ENCODE measurements around the gene TMEM86B.

Gene TMEM86B, protein sequence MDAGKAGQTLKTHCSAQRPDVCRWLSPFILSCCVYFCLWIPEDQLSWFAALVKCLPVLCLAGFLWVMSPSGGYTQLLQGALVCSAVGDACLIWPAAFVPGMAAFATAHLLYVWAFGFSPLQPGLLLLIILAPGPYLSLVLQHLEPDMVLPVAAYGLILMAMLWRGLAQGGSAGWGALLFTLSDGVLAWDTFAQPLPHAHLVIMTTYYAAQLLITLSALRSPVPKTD

DNA sequence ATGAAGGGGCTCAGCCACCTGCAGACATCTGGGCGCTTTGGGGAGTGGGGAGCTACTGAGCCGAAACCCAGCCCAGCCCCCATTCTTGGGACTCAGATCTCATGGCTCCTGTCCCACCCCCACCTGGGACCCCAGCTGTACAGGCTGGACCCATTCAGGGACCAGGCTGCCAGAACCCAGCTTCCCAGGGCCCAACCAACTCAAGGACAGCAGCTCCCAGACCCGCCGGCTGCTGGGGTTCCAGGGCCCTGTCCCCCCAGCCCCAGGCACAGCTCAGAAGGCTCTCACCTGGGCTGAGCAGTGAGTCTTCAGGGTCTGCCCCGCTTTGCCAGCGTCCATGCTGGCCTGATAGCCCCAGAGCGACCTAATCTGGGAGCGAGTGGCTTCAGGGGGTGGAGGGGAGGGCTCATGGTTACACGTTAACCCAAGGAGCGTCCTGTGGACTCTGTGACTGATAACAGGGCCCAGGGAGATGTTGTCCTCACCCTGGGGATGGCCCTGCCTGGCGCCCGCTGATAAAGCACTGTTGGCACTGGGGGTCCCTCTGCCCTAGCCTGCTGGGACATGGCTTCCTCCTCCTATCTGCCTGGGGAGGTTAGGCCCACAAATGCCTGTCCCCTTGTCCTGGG lies at the start of gene TMEM86B:
Gene TMEM86B (minus strand): TSS at position 361 of the 629 bp plus-strand sequence. CDS start 22 bp downstream, at position 339.
- DNase-seq (ENCODE audit: low read depth) = no peak

DNA sequence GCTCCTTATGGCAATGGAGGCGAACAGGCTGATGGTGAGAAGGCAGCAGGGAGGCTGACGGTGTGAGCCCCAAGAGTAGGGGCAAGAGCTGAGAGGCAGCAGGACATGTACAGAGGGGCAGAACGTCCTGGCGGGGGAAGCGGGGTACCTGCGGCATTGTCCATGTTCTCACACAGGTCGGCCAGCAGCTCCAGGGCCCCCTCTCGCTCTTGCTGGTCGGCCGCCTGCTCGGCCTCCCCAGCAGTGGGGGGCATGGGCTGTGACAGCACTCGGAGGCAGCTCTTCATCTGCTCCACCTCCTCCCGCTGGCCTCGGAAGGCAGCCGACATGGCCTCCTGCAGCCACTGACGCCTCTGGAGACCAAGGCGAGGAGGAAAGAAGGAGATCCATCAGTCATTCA lies 48.9 kb upstream of the TMEM86B start:
- no peak for DNase-seq (ENCODE audit: low read depth)

DNA sequence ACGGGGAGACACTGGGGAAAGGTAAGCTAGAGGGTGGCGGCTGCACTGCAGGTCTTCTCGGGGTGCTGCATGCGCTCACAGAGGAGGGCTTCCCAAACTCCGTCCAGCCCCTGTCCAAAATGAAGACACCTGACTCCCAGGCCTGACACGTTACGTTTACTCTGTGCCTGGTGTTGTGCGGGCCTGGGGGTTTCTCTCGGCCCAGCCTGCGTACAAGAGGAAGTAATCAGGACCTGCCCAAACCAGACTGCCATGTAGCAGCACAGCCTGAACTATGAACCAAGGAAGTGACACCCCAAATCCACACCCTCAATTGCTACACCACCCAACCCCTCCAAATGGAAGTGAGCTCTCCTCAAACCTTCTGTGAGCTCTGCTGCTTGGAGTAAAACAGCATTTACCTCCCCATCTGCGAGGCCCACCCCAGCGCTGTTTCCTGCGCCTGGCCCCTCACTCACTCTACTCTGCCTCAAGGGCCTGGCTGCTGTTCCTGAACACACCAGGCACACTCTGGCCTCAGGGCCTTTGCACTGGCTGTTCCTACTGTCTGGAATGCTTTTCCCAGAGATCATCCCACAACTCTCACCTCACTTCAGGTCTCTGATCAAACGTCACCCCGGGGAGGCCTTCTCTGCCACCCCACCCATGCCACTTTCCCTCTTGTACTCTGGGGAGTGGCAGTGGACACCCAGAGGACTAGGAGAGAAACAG lies 48.3 kb upstream of the TMEM86B start:
- no peak for DNase-seq (ENCODE audit: low read depth)

DNA sequence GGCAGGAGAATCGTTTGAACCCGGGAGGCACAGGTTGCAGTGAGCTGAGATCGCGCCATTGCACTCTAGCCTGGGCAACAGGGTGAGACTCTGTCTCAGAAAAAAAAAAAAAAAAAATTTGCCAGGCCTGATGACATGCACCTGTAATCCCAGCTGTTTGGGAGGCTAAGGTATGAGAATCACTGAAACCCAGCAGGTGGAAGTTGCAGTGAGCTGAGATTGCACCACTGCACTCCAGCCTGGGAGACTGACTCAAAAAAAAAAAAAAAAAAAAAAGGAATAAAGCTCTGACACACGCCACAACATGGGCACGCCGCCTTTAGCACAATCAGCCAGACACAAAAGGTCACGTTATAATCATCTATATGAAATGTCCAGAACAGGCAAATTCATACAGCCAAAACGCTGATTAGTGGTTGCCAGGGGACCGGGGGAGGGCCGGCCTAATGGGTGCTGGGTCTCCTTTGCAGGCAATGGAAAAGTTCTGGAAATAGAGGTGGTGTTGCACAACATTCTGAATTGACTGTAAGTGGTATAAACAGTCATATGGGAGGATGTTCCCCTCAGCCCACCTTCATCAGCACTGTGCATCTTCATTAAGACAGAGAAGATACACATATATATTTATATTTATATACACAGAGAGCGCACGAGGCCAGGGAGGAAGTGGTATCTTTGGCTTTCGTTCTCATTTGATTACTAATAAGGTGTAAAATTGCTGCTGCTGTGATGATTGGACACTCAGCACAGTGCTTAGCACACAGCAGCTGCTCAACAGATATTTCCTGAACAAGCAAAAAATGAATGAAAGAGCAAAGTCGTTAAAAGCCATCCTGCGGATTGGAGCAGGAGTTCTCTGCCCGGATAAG lies 47.5 kb upstream of the TMEM86B start:
- no peak for DNase-seq (ENCODE audit: low read depth)

DNA sequence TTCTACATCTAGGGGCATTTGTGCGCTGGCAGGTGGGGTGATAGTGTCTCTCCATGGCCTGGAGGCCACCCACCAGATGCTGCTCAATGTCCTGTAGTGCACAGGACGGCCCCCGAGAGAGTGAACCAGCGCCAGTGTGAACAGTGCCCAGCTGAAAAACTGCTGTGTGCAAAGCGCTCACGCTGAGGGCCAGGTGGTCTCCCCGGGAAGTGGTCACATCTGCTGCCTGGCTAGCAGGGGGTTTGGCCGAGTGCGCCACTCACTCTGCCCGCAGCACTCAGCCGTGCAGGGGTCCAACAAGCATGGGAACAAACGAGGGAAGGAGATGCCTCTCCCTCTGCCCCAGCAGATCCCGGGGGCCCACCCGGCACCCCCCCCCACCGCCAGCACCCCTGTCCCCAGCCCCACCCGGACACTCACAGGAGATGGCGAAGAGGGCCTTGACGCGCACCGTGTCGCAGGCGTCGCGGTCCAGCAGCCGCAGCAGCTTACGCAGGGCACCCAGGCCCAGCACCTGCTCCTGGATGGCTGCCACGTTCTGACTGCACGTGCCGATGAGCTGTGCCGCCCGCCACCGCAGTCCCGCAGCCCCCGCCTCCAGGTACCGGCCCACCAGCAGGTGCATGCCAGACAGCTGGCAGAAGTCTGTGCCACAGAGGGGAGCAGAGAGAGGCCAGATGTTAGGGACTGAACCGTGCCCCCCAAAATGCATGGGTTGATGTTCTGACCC lies 45.6 kb upstream of the TMEM86B start:
- DNase-seq (ENCODE audit: low read depth) = no peak

DNA sequence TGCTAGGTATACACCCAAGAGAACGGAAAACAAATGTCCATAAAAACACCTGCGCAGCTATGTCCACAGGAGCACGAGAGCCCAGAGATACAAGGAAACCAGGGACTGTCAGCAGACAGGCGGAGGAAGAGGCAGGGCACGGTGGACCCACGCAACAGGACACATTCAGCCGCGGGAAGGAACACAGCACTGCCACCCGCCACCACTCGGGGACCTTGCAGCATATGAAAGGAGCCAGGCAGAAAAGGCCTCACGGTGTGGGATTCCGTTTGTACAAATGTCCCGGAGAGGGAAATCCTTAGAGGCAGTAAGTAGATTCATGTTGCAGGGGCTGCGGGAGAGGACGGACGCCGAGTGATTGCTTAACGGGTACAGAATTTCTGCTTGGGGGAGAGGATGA lies 43.6 kb upstream of the TMEM86B start:
- no peak for DNase-seq (ENCODE audit: low read depth)

DNA sequence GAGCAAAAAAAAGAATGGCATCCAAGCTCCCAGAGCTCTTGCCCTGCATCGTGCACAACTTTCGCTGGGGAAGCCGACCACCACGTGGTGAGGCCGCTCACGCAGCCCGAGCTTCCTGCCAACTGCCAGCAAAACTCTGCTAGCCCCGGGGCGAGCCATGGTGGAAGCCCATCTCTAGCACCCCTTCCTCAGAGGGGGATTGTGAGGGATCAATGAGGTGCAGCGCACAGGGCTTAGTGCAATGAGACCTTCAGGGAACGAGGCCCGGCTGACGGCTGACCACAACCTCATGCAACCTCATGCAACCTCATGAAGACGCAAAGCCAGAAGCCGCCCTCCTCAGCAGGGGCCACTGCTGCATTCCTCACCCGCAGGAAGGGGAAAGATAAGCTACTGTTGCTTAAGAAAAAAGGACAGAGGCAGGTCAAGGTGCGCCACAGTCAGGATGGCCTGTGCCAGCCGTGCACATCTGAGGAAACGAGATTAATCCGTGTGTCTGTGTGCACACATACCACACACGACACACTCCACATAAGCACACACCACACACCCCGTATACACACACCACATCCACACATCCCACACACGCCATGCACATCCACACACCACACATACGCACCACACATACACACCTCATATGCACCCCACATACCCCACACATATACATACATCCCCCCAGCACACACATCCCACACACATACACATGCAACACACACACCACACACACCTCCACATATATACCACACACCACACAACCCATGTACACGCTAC lies 41.8 kb upstream of the TMEM86B start:
- DNase-seq (ENCODE audit: low read depth) = no peak

DNA sequence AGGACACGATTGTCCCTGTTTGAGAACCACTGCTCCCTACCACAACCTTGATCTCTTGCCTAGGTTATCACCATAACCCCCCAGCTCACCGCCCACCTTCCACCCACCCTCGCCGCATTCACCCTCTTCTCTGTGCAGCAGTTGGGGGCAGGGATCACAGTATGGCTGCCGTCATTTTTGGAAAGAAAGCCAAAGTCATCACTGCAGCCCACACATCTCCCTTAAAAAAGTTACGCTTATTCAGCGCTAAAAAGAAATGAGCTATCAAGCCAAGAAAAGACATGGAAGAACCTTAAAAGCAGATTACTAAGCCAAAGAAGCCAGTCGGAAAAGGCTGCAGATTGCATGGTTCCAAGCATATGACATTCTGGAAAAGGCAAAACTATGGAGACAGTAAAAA lies 40.7 kb upstream of the TMEM86B start:
- no peak for DNase-seq (ENCODE audit: low read depth)

DNA sequence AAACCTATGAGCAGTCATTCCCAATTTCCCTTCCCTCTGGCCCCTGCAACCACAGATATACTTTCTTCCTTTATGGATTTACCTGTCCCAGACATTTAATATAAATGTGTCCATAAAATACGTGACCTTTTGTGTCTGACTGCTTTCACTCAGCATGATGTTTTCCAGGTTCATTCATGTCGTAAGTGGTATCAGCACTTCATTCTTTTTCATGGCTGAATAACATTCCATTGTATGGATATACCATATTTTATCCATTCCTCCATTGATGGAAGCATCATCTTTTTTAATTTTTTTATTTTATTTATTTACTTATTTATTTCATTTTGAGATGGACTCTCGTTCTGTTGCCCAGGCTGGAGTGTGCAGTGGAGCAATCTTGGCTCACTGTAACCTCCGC lies 38.3 kb upstream of the TMEM86B start:
- DNase-seq (ENCODE audit: low read depth) = no peak

DNA sequence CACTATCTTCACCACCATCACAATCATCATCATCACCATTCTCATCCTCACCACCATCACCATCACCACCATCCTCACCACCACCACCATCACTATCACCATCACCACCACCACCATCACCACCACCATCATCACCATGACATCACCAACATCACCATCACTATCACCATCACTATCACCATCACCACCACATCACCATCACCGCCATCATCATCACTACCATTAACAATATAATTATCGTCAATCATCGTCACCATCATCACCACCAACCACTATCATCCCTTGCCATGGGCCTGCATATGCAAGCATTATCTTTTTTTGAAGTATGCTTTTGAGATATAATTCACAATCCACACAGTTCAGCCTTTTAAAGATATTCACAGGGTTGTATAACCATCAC lies 37.8 kb upstream of the TMEM86B start:
- DNase-seq (ENCODE audit: low read depth) = no peak

DNA sequence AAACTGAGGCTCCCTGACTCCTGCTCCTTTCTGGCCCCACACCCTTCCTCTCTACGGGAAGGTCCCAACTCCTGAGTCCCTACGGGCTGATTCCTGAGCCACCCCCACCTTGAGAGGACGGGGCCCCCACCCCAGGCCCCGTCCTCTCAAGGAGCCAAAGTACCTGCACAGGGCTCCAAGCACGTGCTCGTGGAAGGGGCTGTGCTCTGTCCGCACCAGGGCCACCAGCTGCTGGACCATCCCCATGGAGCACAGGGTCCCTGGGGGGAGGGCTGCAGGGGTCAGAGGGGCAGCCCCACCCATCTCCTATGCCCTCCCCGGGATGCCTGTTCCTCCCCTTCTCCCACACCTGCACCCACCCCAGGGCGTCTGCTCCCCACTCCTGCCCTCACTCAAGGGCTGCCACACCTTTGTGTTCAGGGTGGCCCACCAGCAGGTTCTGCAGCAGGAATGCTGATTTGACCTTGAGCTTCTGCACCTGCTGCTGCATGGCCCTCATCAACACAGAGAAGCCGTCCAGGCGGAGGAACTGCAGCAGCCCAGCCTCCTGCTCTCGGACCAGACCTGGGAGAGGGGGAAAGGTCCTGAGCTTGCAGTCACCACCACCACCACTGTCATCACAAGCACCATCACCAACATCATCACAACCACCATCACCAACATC lies 37.3 kb upstream of the TMEM86B start:
- no peak for DNase-seq (ENCODE audit: low read depth)

DNA sequence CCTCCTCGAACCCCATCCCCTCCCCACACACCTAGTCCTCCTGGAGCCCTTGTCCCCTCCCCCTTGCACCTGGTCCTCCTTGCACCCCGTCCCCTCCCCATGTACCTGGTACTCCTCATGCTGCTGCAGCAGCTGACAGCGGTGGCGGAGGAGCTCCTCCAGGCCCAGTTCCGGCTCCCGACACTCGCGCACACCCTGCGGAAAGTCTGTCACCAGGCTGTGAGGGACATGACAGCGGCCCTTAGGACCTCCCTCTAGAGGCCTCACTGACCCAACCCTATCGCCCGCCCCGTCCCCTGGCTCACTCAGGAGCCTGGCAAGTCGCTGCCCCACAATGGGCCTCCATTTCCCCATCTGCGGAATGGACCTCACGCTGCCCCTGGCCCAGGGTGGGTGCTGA lies 36.6 kb upstream of the TMEM86B start:
- no peak for DNase-seq (ENCODE audit: low read depth)

DNA sequence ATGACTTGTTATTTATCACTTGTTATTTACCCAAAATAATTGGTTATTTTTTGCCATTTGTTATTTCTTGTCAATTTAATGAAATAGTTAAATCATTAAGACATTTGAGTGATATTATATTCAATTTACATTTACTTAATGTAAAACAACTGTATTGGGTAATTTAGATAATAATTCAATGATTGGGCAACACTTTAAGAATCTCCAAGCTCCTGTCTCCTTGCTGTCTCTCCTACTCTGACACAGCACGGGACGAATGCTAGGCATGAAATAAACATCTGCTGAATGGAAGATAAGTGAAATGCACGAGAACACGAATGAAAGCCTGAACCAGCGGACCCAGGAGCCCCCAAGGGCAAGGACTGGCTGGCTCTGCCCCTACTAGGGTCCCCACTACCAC lies 36.0 kb upstream of the TMEM86B start:
- no peak for DNase-seq (ENCODE audit: low read depth)

DNA sequence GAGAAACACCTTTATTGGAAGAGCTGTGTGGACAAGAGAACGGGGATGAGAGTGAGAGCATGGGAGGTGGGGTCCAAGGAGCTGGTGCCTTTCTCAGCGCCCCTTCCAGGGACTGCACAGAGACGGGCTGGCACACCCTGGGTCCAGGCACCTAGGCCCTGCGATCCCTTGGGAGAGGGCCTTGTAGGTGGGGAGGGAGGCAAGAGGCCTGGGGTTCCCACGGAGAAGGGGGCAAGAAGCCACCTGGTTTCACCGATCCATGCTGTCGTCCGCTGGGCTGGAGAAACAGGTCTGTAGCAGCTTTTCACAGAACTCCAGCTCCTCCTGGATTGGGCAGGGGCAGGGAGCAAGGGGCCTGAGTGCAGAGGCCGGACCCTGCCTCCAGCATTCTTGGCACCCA lies 33.8 kb upstream of the TMEM86B start:
- DNase-seq (ENCODE audit: low read depth) = no peak

DNA sequence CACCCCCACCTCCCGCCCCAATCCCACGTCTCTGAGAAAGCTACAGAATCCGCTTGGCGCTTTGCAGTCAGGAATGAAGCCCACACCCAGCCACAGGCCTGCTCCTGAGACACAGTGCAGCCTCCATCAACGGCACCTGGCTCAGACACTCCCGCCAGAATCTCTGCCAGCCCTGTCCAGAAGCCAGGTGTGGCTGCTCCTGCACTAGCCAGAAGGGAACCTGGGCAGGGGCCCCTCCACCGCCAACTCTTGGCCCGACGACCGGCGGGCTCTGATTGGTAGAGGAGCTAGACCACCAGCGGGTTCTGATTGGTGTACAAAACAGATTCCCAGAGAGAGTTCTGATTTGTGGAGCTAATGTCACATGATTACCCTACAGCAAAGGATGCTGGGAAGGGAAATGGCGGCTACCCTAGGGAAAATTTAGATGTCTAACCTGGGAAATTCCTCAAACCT lies 33.1 kb upstream of the TMEM86B start:
- DNase-seq (ENCODE audit: low read depth) = no peak

DNA sequence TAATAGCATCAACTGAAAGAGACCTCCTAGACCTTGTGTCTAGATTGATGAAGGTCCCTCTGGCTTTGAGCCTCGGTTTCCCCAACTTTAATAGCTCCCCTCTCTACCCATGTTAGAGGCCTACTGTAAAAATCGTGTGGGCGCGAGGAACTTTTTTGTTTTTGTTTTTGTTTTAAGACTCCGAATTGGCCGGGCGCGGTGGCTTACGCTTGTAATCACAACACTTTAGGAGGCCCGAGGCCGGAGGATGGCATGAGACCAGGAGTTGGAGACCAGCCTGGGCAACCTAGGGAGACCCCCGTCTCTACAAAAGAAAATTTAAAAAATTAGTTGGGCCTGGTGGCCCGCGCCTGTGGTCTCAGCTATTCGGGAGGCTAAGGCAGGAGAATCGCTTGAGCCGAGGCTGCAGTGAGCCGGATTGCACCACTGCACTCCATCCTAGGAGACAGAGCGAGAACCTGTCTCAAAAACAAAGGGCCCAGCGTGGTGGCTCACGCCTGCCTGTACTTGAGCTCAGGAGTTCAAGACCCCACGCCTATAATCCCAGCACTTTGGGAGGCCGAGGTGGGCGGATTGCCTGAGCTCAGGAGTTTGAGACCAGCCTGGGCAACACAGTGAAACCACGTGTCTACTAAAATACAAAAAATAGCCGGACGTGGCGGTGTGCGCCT lies 31.1 kb upstream of the TMEM86B start:
- no peak for DNase-seq (ENCODE audit: low read depth)

DNA sequence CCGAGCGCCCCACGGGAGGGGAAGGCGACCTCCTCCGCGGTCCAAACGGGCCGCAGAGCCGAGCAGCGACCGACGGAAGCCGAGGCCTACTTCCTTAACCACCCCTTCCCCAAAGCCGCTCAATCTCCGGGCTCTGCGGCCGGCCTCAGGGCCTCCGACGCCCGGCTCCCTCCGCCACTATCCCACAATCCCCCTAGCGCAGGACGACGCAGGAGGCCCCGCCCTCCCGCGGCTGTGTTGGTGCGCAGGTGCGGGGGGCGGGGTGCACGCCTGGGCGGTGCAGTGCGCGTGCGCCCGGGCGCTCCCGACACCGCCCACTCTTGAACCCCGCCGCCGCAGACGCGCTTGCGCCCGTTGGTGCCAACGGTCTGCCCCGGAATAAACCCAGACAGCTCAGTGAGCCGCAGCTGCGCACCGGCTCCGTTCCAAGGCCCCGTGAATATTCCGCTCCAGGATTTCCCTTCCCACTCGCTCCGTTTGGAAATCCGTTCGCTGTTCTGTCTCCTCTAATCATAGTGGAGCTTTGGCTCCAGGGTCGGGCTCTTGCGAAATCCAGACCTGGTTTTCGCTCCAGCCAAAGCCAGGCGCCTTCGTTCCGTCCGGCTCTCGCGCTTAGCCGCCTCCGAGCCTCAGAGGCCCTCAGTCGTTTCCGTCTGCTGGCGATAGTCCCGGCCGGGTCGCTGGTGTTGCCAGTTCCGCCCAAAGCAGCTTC lies 30.4 kb upstream of the TMEM86B start, which contains the start of gene PPP6R1:
Gene PPP6R1 (minus strand): TSS at position 190 of the 712 bp plus-strand sequence. CDS start 11,914 bp downstream, outside the sequence.
- peak; percentile 89 for DNase-seq (ENCODE audit: low read depth)

DNA sequence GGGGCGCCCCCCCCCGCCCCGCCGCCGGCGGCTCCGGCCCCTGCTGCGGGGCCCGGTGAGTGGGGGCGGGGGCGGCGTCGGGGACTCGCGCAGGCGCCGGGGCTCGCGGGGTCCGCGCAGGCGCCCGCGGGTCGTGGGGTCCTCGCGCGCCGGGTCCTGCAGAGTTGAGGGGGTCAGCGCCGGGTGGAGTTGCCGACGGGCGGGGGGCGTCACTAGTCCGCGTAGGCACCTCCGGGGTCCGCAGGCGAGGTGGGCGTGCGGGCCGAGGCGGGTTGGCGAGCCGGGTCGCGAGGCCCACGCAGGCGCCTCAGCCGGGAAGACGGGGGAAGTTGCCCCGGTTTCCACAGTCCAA lies 29.9 kb upstream of the TMEM86B start:
- peak; percentile 43 for DNase-seq (ENCODE audit: low read depth)
